ENCODE data around the gene TLE3. TPM values are rescaled to one million over a fixed set of nuclear protein-coding genes. Genes with fewer than 3 reads are reported as not detected.

The TLE3 gene
- total RNA-seq, 4 donors from 2014 or later = 39.1 to 275 (median 71.6) TPM

DNA sequence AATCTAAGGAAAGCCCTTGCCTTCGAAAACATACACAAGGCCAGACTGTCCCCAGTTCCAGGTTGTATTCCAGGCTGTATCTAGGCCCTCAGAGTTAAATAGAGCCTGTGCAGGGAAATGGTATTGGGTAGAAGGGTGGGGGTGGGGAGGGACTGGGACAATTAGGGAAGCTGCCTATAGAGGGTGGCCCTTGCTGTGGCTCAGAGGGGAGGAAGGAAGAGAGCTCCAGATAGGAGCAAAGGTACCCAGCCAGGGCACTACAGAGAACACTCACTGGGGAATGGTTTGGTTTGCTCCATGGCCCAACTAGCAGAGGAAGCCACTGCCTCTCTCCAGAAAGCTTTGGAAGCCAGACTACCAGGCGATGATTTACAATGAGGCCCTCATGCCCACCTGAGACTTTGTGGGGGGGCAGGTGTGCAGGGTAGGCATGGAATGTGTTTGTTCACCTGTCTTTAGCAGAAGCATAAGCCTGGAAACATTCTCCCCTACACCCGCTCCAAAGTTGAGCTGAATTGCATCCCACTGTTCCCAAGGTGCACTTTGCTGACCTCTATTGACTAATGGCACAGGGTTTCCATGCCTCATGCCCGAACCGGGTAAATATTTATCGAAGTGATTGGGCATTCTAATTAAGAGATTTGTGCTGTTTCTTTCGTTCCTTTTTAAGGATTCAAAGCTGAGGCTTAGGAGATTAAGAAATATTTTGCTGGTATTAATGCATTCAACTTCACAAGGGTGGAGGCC is 6.3 kb upstream of the TLE3 start:
- no peak overlapping the region for H3K4me3 ChIP-seq (replicated peaks in 1 of 3)
- H3K27me3 ChIP-seq = no peaks in the 10 kb centered on the region
- TF ChIP-seq POLR2A (IDR thresholded peaks at IDR 0.05) = no peak
- TF ChIP-seq, protein P1, sequence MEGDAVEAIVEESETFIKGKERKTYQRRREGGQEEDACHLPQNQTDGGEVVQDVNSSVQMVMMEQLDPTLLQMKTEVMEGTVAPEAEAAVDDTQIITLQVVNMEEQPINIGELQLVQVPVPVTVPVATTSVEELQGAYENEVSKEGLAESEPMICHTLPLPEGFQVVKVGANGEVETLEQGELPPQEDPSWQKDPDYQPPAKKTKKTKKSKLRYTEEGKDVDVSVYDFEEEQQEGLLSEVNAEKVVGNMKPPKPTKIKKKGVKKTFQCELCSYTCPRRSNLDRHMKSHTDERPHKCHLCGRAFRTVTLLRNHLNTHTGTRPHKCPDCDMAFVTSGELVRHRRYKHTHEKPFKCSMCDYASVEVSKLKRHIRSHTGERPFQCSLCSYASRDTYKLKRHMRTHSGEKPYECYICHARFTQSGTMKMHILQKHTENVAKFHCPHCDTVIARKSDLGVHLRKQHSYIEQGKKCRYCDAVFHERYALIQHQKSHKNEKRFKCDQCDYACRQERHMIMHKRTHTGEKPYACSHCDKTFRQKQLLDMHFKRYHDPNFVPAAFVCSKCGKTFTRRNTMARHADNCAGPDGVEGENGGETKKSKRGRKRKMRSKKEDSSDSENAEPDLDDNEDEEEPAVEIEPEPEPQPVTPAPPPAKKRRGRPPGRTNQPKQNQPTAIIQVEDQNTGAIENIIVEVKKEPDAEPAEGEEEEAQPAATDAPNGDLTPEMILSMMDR (IDR thresholded peaks at IDR 0.05) = no peak
- H3K4me1 ChIP-seq = peaks cover 25 to 31% of the 10 kb centered on the region in 2 donors
- WGBS, 2 donors = 86 to 92% methylated on average over 7 of the region's 7 CpGs
- H3K36me3 ChIP-seq = no peaks in the 10 kb centered on the region
- H3K27ac ChIP-seq = no peak overlapping the region
- intact Hi-C loops (cut with DNase I) = loop anchor here (10.0 kb wide), 1 partner anchor 509 kb away; no protein-coding TSS in a partner anchor
- H3K9me3 ChIP-seq = no peaks in the 10 kb centered on the region
- no peak for DNase-seq

DNA sequence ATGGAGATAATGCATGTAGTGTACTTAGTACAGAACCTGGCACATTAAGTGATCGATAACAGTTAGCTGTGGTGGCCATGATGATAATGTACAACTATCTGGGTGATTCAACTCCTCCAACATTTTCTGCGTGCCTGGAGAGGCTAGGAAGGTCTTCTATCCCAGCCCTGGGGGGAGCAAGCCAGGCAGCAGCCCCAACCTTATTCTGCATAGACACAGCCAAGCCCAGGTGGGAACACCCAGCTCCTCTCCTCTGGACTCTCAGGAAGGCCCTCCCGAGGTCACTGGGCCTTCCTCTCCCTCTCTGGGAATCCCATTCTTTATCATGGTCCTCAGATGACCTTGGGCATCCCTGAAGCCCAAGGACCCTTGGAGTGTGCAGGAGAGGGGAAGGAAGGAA is 5.1 kb upstream of the TLE3 start:
- intact Hi-C loops (cut with DNase I) = loop anchor here (10.0 kb wide), 1 partner anchor 508 kb away; no protein-coding TSS in a partner anchor
- 92% methylated on average over 3 of the region's 3 CpGs for WGBS, 2 donors
- Histone ChIP-seq H3K27me3 (no peaks in the 10 kb centered on the region), H3K36me3 (no peaks in the 10 kb centered on the region), H3K4me3 (replicated peaks in 1 of 3) (no peak overlapping the region), H3K4me1 (peaks cover 31 to 37% of the 10 kb centered on the region in 2 donors), H3K27ac (no peak overlapping the region), H3K9me3 (no peaks in the 10 kb centered on the region)
- DNase-seq = no peak
- no peak for TF ChIP-seq POLR2A (IDR thresholded peaks at IDR 0.05)
- TF ChIP-seq, protein P1 (IDR thresholded peaks at IDR 0.05) = no peak

DNA sequence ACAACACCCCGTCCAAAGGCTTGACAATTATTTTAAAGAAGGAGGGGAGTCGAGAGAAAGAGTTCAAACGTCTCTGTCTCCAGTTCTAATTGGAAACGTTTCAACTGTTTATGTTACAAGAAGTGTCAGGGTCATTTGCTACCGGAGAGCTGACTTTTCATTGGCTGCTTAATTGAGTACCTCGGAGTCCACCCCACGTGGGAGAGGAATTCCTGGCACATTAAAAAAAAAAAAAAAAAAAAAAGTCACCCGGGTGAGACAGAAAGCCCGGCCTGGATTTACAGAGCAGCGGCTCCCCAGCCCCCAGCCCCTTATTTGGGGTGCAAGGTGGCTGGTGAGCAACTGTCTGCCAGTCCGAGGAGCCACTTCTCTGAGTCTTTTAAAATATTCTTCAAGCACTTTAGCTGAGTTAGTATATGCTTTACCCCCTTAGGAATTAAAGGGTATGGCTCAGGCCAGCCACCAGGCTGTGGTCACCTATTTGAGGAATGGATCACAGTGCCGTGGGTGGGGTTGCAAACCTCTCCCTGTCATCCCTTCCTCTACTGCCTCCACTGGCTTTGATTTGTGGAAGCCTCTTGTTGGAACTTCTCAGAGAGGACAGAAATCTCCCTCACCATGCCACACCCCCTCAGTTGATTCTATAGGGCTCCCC is 3.9 kb upstream of the TLE3 start:
- no peaks in the 10 kb centered on the region for H3K9me3 ChIP-seq
- 0 to 7% methylated on average over 12 of the region's 12 CpGs for WGBS, 2 donors
- no peaks in the 10 kb centered on the region for H3K27me3 ChIP-seq
- intact Hi-C loops (cut with DNase I) = loop anchor here (10.0 kb wide), 1 partner anchor 507 kb away; no protein-coding TSS in a partner anchor
- DNase-seq = peak; percentile 79 to 82
- TF ChIP-seq, protein P1 (IDR thresholded peaks at IDR 0.05) = no peak
- TF ChIP-seq POLR2A (IDR thresholded peaks at IDR 0.05) = peak in 1 of 2 donors; percentile 32
- no peaks in the 10 kb centered on the region for H3K36me3 ChIP-seq
- no peak overlapping the region for H3K4me3 ChIP-seq (replicated peaks in 1 of 3)
- peak overlapping the region; percentile 62 to 91 (median 67) for H3K27ac ChIP-seq
- peaks cover 31 to 37% of the 10 kb centered on the region in 2 donors for H3K4me1 ChIP-seq

DNA sequence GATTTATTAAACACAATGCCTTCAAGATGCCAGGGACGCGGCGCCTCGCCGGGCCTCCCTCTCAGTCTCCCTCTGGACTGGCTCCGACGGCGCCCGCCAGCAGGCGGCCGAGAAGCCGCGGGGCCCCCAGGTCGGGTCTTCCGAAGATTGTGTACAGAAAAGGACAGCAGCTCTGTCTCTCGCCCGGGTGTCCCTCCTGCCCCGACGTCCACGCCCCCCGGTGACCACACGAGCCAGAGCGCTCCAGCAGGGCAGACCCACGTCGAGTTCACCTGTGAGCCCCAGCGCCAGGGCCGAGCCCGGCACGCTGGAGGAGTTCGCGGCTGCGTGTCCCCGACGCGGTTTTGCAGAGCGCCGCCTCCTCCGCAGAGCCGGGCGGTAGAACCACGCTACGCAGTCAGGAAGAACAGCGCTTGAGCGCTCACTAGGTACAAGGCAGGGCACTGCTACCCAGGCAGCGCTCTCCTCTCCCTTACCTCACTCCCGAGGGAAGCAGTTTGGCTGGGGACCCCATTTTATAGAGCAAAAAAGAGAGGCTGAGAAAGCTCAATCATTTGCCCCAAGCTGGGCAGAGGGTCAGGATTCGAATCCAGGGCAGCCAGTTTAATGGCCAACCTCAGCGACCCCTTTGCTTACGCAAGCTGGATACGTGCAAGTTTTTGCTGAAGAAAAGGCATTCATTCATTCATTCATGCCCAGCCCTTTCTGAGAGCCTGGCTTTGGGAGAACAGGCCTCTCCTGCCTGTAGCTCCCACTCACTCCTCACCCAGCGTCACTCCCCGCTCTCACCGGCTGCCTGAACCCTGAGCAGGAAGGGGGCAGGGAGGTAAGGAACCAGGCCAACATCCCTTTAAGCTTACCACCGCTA is 3.0 kb upstream of the TLE3 start:
- H3K27me3 ChIP-seq = no peaks in the 10 kb centered on the region
- peak overlapping the region in 1 of 3 donors; percentile 12 for H3K4me3 ChIP-seq (replicated peaks in 1 of 3)
- intact Hi-C loops (cut with DNase I) = loop anchor here (10.0 kb wide), 1 partner anchor 506 kb away; no protein-coding TSS in a partner anchor
- H3K36me3 ChIP-seq = no peaks in the 10 kb centered on the region
- DNase-seq = peak; percentile 73 to 83
- no peak for TF ChIP-seq POLR2A (IDR thresholded peaks at IDR 0.05)
- TF ChIP-seq, protein P1 (IDR thresholded peaks at IDR 0.05) = peak in 4 of 6 experiments; percentile 11 to 28 (median 16)
- peak overlapping the region; percentile 62 to 91 (median 67) for H3K27ac ChIP-seq
- WGBS, 2 donors = 2 to 6% methylated on average over 17 of the region's 54 CpGs
- H3K9me3 ChIP-seq = no peaks in the 10 kb centered on the region
- H3K4me1 ChIP-seq = peaks cover 32 to 37% of the 10 kb centered on the region in 2 donors
